ENCODE results near the gene ATP8A1. TPM values are rescaled to one million over a fixed set of nuclear protein-coding genes. Genes with fewer than 3 reads are reported as not detected.

Gene ATP8A1
- polyA plus RNA-seq, 1 donor: 7.1 TPM

GRCh38 chr4:42570221-42570620, 86.7 kb downstream of the ATP8A1 start:
- DNase-seq (ENCODE audit: low read depth): no peak

- peak; percentile 38 for DNase-seq (ENCODE audit: low read depth)
Observed at GRCh38 chr4:42568610-42569207, 88.2 kb downstream of the ATP8A1 start.

- DNase-seq (ENCODE audit: low read depth): no peak
Observed at GRCh38 chr4:42566835-42567234, 90.1 kb downstream of the ATP8A1 start.

- DNase-seq (ENCODE audit: low read depth): no peak
Observed at GRCh38 chr4:42562016-42562415, 94.9 kb downstream of the ATP8A1 start.

GRCh38 chr4:42561031-42561430, 95.9 kb downstream of the ATP8A1 start:
- no peak for DNase-seq (ENCODE audit: low read depth)

GRCh38 chr4:42560467-42560861, 96.4 kb downstream of the ATP8A1 start:
- DNase-seq (ENCODE audit: low read depth): no peak

GRCh38 chr4:42558156-42558555, 98.7 kb downstream of the ATP8A1 start:
- DNase-seq (ENCODE audit: low read depth): no peak

- DNase-seq (ENCODE audit: low read depth): no peak
Observed at GRCh38 chr4:42555828-42556227, 101.1 kb downstream of the ATP8A1 start.

- DNase-seq (ENCODE audit: low read depth): no peak
Observed at GRCh38 chr4:42554072-42554471, 102.8 kb downstream of the ATP8A1 start.

- DNase-seq (ENCODE audit: low read depth): no peak
Observed at GRCh38 chr4:42549896-42550295, 107.0 kb downstream of the ATP8A1 start.

GRCh38 chr4:42547805-42548204, 109.1 kb downstream of the ATP8A1 start:
- no peak for DNase-seq (ENCODE audit: low read depth)

- no peak for DNase-seq (ENCODE audit: low read depth)
Observed at GRCh38 chr4:42543762-42544161, 113.1 kb downstream of the ATP8A1 start.

- DNase-seq (ENCODE audit: low read depth): no peak
Observed at GRCh38 chr4:42543126-42543525, 113.8 kb downstream of the ATP8A1 start.

GRCh38 chr4:42541647-42542046, 115.3 kb downstream of the ATP8A1 start:
- DNase-seq (ENCODE audit: low read depth): no peak

- no peak for DNase-seq (ENCODE audit: low read depth)
Observed at GRCh38 chr4:42533042-42533441, 123.9 kb downstream of the ATP8A1 start.

- no peak for DNase-seq (ENCODE audit: low read depth)
Observed at GRCh38 chr4:42531341-42532030, 125.4 kb downstream of the ATP8A1 start.

GRCh38 chr4:42523066-42523718, 133.7 kb downstream of the ATP8A1 start:
- DNase-seq (ENCODE audit: low read depth): no peak

GRCh38 chr4:42519803-42520417, 137.0 kb downstream of the ATP8A1 start:
- DNase-seq (ENCODE audit: low read depth): peak; percentile 44

GRCh38 chr4:42515156-42515884, 141.6 kb downstream of the ATP8A1 start:
- no peak for DNase-seq (ENCODE audit: low read depth)

- no peak for DNase-seq (ENCODE audit: low read depth)
Observed at GRCh38 chr4:42513748-42514492, 143.0 kb downstream of the ATP8A1 start.

- DNase-seq (ENCODE audit: low read depth): no peak
Observed at GRCh38 chr4:42512226-42512625, 144.7 kb downstream of the ATP8A1 start.
